NCI-H748 treated with DMSO at 0.1 percent for 48 hours (cell line): ENCODE measurements around the gene STAB2.

Experiments used
- DNase-seq: peaks from one replicate; lab custom pipeline; 2025; lab: John Stamatoyannopoulos, UW

The STAB2 gene

DNA sequence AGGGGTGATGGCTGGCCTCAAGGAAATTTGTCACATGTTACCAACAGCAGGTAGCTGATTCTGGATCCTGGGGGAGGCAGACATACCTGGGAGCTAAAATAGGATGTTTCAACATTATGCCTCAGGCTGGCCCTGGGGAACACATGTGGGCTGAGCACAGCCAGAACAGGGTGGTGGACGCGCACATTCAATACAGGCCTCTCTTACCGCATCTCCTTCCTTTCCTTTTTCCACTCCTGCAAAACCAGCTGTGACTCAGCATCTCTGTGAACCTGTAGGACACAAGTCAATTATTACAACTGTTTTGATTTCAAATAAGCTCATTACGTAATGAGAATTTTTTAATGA is 193.0 kb downstream of the STAB2 start:
- no peak for DNase-seq

DNA sequence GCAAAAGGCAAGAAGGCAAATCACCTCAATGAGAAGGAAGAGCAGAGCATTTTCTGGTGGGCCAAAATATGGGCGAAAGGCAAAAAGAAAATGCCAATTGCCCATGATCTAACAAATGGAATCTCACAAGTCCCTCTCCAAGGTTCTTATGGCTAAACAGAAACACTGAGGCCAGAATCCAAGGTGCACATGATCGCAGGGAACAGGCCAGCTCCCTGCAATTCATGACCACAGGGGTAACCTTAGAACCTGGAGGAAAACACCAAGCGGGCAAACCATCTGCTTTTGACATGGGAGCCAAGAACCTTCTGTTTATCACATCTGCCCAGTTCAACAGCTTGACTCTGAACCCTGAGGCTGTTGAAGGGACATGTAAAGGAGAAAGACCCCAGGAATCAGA is 193.9 kb downstream of the STAB2 start:
- no peak for DNase-seq

DNA sequence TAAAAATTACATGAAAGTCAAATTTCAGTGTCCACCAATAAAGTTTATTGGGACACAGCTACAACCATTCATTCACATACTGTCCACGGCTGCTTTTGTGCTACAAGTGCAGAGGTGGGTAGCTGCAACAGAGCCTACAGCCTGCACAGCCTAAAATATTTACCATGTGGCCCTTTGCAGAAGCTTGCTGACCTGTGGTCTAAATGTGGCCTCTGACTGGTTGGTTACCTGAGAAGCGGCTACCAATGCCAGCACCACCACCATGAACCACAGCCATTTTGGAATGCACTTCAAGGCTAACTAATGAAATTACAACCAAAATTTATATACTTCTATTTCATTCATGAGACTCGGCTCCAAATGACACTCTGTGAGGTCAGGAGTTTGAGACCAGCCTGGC is 195.3 kb downstream of the STAB2 start:
- DNase-seq: no peak

DNA sequence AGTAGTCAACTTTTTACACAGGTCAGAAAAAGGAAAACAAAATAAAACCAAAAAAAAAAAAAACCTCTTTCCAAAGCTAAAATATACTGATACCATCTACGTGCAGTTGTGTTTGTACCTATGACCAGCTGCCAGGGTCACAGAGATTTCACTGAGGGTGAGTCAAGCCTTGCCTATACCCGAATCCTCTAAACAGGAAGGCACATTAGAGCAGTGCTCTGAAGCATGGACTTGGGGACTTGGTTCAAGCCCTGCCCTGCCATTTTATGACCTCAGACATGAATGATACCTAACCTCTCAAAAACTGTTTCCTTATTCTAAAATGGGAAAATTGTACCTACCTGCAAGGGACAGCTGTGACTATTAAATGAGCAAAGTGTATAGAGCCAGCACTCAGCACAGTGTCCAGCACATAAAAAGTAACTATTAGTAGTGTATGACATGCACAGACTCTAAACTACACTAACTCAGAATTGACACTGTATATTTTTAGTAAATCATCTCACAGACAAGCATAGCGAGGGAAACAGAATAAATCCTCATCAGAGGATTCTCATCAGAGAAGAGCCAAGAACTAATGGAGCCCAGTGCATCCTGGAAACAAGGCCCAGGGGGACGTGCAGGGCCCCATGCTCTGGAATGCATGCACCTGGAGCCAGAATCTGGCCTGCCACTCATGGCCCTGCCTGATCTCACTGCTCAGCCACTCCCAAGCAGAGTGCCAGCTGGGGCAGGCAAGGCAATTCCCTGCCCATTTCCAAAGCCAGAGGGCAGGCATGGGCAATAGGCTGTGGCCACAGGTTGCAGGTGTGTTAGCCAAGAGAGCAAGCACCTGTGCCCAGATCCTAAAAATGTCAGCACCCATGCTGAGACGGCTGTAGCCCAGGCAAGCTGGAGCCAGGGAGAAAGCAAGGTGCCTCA is 196.9 kb downstream of the STAB2 start:
- DNase-seq: no peak

DNA sequence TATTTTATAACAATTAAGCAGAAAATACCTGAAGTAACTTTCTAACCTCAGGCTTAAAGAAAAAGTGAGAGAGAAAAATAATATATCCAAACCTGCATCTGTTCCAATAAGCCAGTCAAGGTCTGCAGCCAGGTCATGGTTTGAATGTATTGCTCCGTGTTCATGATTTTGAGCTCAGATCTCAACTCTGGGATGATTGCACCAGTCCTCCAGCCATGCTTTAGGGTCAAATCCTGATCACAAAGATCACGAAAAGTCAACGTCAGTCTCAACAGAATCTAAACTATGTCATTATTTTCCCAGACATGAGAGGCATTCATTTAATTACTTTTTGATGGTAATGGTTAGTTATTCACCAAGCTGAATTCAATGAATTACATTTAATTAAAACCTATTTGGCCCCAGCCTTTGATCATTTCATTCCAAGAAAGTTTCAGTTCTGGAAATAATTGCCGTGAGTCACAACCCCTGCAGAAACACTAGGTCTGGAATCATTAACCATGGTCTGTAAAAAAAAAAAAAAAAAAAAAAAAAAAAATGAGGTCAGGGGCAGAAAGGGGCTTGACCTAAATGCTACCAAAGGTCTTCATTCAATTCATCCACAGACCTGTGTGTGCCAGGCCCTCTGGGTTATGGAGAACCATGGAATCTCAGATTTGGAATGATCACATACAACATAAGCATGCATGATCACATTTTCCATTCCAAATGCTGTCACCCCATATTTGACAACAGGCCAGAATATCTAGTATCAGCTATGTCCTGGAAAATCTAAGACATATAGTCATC is 198.4 kb downstream of the STAB2 start:
- DNase-seq: no peak

DNA sequence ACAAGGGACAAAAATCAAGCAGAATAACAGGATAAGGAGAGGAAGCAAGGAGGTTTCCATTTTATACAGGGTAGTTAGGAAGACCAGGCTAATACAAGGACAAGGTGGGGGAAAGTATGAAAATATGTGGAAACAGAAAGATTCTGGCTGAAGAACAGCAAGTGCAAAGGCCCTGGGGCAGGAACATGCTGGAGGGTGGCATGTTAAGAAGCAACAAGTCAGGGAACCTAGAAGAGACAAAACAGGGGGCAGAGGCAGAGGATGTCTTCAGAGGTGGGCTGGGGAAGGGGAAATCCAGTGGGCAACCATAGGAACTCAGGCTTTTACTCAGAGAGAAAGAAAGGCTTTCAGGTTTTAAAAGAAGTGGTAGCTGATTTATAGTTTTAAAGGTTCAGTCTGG is 199.1 kb downstream of the STAB2 start:
- no peak for DNase-seq

DNA sequence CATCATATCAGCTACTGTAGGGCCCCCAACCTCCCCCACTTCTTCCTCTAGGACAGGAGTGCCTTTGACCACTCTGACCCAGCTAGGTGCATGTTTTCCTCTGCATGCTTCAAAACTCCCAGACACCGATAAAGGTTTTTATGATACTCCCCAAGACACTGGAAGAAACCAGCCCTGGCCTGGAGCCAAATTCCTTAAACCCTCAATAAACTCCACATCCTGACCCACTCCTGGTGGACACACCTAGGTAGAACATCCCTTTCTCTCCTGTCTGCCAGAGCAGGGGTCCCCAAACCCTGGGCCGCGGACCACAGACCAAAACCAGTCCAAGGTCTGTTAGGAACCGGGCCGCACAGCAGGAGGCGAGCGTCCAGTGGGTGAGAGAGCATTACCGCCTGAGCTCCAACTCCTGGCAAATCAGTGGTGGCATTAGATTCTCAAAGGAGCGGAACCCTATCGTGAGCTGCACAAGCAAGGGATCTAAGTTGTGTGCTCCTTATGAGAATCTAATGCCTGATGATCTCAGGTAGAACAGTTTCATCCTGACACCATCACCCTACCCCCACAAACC is 204.4 kb downstream of the STAB2 start:
- DNase-seq: no peak

DNA sequence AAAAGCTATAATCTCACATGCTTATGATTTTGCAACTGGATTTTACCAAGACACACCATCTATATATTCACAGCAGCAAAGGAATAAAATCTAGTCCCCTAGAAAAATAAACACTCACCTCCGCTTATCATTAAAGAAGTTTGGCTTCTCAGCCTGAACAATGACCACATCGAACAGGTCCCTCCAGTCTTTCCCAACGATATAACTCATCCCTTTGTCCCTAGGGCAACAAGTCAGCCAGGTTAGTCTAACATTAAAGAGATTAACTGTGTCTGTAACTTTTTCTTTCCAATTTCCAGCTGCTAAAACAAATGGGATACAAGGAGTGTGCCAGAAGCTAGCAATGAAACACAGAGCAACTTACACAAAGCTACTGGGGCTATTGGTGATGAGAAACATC is 206.0 kb downstream of the STAB2 start:
- DNase-seq: no peak

DNA sequence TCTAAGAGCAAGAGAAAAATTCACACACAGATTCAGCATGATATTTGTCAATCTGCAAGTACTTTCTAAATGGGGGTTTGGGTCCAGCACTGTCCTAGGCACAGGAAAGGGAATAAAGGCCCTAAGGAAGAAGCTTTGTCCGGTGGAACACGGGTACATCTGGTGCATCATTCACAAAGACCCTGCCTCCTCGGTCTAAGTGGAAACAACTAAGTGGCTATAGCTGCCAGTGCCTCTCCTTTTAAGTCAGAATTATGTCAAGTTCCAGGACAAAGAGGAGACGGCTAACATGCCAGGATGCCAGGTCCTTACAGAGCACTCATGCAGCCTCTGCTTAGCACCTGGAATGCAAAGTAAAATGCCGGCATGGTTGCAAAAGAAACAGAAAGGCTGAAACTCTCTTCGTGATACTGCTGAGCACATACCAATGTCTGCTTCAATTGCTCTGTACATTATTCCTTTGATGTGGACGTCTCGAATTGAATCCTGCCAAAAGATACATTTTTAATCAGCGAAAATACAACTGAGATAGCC is 206.5 kb downstream of the STAB2 start:
- no peak for DNase-seq

DNA sequence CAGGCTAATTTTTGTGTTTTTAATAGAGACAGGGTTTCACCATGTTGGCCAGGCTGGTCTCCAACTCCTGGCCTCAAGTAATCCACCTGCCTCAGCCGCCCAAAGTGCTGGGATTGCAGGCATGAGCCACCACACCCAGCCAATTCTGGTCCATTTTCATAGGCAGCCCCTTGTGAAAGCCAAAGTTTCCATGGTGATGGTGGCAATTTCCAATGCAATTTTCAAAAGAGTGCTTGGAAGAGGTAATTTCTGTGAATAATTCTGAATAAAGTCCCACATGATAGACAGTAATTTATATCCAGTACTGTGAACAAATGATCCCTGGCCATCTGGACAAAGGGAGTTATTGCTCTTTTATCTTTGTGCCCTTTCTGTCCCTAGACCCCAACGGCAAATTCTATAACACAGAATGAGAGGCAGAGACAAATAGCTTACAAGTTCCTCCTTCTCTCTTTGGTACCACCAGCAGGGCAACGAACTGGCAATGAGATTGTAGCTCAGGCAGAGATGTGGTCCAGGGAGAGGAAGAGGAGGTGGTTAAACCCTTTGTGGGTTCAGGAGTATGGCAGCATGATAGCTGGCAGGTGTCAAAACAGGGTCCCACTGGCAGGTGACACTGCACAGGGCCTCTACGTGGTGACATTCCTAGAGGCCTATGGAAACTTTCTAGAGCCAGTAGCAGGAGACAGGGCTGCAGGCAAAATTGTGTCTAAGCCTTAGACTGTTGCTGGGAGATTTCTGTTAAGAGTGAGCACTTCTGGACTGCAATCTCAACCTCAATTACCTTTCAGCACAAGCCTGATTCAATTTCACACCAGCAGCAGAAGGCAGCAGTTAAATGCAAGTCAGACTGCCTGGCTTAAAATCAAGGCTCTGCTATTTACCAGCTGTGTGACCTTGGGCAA is 207.5 kb downstream of the STAB2 start:
- DNase-seq: no peak

DNA sequence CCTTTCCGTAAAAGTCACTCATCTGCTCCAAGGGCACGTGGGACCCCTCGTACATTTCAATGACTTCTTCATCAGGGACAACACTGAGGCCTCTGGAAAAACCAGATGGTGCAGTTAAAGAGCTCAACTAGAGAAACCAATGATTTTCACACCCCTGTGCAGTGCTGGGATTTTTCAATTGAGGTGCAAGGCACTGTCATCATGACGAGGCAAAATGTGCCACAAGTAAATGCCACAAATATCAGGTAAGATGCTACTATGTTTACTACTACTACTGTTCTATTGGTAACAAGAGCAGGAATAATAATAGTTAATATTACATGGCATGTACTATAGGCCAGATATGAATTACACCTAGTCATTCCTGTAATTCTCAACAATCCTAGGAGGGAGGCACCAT is 211.5 kb downstream of the STAB2 start:
- no peak for DNase-seq

DNA sequence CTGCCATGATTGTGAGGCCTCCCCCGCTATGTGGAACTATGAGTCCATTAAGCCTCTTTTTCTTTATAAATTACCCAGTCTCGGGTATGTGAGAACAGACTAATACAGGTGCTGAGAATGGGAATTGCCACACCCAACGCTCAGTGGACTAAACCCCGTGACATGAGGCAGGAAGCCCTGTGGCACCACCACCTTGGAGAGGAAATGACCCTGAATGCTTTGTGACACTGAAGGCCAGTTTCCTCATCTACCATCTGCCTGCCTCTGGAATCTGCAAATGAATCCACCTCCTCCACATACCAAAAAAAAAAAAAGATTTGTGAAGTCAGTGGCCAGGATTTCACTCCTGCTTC is 212.4 kb downstream of the STAB2 start:
- peak; percentile 67 for DNase-seq

DNA sequence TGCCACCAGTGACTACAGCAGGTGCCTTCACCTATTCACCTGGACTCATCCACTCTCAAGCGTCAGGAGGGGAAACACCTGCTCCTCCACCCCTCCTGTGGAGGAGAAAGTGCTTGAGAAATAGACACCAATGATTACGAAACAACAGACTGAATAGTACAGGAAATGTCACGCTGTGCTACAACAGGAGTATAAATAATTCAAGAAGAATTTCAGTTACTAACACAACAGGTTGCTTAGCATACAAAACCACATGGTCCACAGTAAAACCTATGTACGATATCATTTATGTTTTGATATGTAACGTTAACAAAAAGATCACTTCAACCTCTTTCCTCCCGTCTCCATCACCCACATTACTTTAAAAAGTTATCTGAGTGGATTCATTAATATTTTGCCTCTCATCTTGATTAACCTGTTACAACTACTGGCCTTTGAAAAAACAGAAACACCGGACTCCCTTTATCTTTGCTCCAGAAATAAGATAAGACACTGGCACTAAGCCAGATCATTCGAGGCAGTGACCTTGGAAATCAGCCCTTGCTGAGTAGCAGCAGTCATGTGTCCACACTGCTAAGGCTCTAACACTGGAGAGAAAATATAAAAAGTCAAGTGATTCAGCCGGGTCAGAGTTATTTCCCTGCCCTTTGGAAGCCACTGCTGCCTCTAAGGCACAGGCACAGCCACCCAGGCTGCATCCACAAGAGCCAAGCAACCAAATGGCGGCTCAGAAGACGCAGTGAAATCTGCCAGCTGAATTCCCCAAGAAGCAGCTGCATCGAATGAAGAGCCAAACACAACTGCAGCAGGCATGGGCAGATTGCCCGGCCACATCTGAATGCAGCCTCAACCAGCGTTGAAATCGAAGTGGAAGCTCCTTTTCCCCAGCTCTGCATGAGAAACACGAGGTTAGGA is 213.0 kb downstream of the STAB2 start:
- peak; percentile 94 for DNase-seq

DNA sequence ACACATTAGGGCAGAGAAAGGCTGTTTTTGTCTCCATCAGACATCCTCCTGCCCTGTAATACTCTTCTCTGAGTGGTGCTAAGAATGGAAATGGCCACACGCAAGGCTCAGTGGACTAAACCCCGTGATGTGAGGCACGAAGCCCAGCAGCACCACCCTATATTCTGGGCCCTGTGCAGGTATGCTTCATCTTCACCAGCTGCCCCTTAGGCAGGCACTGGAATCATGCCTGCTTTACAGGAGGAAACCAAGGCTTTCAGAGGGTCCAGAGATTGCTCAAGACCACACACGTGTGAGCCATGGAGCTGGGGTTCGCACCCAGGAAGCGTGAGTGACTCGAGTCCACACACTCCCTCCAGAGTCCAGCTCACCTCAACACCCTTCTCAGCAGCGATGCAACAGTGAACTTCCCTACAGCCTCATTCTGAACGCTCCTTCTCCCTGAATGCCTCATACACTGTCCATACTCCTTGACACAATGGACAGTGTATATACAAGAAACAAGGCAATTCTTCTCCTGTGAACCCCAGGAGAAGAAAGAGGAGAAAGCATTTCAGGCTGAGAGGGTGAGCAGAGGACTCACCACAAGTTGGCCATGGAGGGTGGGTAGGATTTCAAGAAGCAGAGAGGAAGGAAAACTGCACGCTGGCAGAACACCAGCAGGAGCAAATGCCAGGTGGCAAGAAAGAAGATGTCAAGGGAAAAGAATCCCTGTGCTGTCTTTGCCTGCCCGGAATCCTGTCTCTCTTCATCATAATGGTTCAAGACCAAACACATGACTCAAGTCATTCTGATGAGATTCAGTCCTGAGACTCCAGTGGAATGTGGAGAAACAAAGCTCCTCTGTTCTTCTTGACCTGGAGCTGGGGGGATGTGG is 214.9 kb downstream of the STAB2 start:
- no peak for DNase-seq

DNA sequence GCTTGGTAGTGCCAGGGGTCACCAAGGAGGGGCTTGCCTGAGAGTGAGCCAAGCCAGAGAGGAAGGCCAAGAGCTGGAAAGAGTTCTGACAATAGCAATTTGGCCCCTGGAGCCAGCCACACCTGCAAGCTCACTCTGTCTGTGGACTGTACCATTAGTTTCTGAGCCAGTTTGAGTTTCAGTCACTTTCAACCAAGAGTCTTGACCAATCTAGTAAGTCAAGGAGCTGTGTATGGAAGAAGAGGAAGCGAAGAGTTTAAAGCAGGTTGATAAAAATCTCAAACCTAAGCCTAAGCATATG is 215.5 kb downstream of the STAB2 start:
- no peak for DNase-seq

DNA sequence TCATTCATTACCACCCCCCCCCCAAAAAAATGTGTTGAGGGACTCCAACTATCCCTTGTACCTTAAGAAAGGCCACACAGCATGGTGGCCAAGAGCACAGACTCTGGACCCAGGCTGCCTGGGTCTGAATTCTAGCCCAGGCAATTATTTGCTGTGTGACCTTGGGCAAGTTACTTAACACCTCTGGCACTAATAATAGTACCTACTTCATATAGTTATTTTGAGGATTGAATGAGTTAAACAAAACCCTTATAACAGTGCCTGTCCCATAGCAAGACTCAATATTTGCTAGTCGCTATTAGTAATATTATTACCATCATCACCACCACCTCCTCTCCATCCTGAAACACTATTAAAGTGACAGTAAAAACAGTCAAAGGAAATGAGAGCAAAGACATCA is 216.8 kb downstream of the STAB2 start:
- DNase-seq: no peak

DNA sequence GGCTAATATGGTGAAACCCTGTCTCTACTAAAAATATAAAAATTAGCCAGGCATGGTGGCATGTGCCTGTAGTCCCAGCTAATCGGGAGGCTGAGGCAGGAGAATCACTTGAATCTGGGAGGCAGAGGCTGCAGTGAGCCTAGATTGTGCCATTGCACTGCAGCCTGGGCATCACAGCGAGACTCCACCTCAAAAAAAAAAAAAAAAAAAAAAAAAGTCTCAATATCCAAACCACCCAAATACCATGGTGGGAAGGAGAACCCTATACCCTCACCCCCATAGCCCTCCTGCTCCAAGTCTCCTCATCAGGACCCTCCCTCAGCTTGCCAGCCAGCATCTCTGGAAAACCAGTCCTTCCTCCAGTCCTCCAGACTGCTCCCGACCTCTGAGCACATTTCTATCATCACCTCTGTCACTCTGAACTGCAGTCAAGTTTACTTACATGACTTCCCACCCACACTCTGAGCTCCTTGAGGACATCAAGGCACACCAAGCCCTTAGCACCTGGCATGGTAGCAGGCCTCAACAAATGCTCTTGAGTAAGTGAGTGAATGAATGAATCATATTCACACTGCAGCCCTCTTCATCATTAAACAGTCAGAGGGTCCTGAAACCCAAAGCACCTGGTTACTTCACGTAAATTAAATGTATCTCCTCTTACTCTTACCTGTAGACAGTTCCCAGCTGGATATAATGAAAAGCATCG is 218.7 kb downstream of the STAB2 start:
- no peak for DNase-seq

DNA sequence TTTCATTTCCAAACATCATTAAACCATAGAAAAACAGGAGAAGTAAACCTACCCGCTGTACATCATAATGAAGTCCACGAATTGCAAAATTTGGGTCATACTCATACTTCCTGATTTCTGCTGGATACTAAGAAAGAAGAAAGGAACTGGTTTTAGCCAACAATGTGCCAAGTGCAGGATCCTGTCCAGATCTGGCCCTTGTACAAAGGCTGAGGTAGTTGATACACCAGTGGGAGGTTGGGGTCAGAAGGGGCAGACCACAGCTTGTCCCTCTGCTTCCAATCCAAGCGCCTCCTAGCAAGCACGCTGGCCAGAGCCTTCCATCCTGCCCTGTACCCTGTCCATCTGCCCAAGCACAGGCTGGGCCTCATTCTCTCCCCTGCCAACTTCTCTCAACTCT is 219.7 kb downstream of the STAB2 start:
- no peak for DNase-seq

DNA sequence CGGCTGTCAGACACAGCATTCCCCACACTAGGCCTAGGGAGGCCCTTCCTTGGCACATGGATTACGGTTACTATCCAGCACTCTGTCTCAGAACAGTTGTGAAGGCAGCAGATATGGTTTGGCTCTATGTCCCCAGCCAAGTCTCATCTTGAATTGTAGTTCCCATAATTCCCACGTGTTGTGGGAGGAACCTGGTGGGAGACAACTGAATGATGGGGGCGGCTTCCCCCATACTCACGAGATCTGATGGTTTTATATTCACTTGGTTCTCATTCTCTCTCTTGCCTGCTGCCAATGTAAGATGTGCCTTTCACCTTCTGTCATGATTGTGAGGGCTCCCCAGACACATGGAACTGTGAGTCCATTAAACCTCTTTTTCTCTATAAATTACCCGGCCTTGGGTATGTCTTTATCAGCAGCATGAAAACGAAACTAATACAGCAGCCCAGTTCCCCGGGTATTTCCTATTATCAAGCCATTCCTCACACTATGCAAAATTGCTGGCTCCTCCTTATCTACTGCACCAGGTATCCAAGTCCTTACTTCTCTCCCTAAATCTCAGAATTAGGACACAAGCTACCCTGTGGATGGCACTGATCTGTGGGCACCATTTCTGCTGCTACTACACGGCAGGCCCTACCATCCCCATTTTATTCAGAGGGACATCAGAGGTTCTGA is 220.6 kb downstream of the STAB2 start:
- no peak for DNase-seq
